Endothelial cell (in vitro differentiated cells): Measurements from ENCODE around the gene ADARB2. TPM values are rescaled to one million over a fixed set of nuclear protein-coding genes. Genes with fewer than 3 reads are reported as not detected.

Source experiments
- DNase-seq: peaks from one replicate; pipeline ENCODE4 v3.0.0; 2021; ENCODE audit warnings: low spot score
- H3K27ac Mint-ChIP-seq: one replicate; pipeline ENCODE4 v1.8.0; 2021; ENCODE audit warnings: mixed read lengths, inconsistent platforms; ENCODE audit not compliant: unreplicated experiment
- H3K27me3 Mint-ChIP-seq: one replicate; pipeline ENCODE4 v1.8.0; 2021; ENCODE audit warnings: mild to moderate bottlenecking, moderate library complexity, mixed read lengths, inconsistent platforms; ENCODE audit not compliant: unreplicated experiment
- H3K36me3 Mint-ChIP-seq: one replicate; pipeline ENCODE4 v1.8.0; 2021; ENCODE audit warnings: mild to moderate bottlenecking, low read depth, mixed read lengths, inconsistent platforms; ENCODE audit not compliant: unreplicated experiment
- H3K4me1 Mint-ChIP-seq: one replicate; pipeline ENCODE4 v1.8.0; 2021; ENCODE audit warnings: mild to moderate bottlenecking, mixed read lengths, inconsistent platforms; ENCODE audit not compliant: unreplicated experiment
- H3K4me3 Mint-ChIP-seq: one replicate; pipeline ENCODE4 v1.8.0; 2021; ENCODE audit warnings: mild to moderate bottlenecking, mixed read lengths, inconsistent platforms; ENCODE audit not compliant: unreplicated experiment
- H3K9me3 Mint-ChIP-seq: one replicate; pipeline ENCODE4 v1.8.0; 2021; ENCODE audit warnings: mixed read lengths, inconsistent platforms; ENCODE audit not compliant: unreplicated experiment
- total RNA-seq: library from RNA; stranded (reverse); fragmentation: NEBNext Ultra II Directional; extraction: Animal tissue kit (Norgen Biotek cat#: 25700); gene quantifications from one replicate; pipeline ENCODE4 v1.2.1, GENCODE V29; 2021; ENCODE audit not compliant: unreplicated experiment
- TF ChIP-seq, protein P1 (sequence below): fragments of 200-600 bp; sonication (generic); IDR thresholded peaks from one replicate; pipeline ENCODE4 v1.5.0; 2021; ENCODE audit warnings: antibody characterized with exemption; ENCODE audit not compliant: unreplicated experiment

Gene ADARB2
- total RNA-seq, 1 donor from 2014 or later = 54.9 TPM

- no peaks in the 10 kb centered on the region for H3K36me3 Mint-ChIP-seq
- peaks cover 20% of the 10 kb centered on the region for H3K4me1 Mint-ChIP-seq
- H3K27me3 Mint-ChIP-seq = peaks cover 7% of the 10 kb centered on the region
- no peak overlapping the region for H3K4me3 Mint-ChIP-seq
- DNase-seq = peak; percentile 44
- no peak overlapping the region for H3K27ac Mint-ChIP-seq
- TF ChIP-seq, protein P1, sequence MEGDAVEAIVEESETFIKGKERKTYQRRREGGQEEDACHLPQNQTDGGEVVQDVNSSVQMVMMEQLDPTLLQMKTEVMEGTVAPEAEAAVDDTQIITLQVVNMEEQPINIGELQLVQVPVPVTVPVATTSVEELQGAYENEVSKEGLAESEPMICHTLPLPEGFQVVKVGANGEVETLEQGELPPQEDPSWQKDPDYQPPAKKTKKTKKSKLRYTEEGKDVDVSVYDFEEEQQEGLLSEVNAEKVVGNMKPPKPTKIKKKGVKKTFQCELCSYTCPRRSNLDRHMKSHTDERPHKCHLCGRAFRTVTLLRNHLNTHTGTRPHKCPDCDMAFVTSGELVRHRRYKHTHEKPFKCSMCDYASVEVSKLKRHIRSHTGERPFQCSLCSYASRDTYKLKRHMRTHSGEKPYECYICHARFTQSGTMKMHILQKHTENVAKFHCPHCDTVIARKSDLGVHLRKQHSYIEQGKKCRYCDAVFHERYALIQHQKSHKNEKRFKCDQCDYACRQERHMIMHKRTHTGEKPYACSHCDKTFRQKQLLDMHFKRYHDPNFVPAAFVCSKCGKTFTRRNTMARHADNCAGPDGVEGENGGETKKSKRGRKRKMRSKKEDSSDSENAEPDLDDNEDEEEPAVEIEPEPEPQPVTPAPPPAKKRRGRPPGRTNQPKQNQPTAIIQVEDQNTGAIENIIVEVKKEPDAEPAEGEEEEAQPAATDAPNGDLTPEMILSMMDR = peak; percentile 21
- H3K9me3 Mint-ChIP-seq = no peaks in the 10 kb centered on the region
Measured at GRCh38 chr10:1297566-1298301, 439.6 kb downstream of the ADARB2 start.

- no peak for DNase-seq
- H3K27ac Mint-ChIP-seq = no peak overlapping the region
- peaks cover 7% of the 10 kb centered on the region for H3K27me3 Mint-ChIP-seq
- H3K36me3 Mint-ChIP-seq = no peaks in the 10 kb centered on the region
- H3K4me1 Mint-ChIP-seq = peaks cover 28% of the 10 kb centered on the region
- no peaks in the 10 kb centered on the region for H3K9me3 Mint-ChIP-seq
- TF ChIP-seq, protein P1 = no peak
- H3K4me3 Mint-ChIP-seq = no peak overlapping the region
Measured at GRCh38 chr10:1295756-1296480, 441.4 kb downstream of the ADARB2 start.

- TF ChIP-seq, protein P1 = no peak
- Mint-ChIP-seq H3K4me3 (peak overlapping the region; percentile 18), H3K27me3 (peaks cover 7% of the 10 kb centered on the region), H3K27ac (no peak overlapping the region), H3K36me3 (no peaks in the 10 kb centered on the region), H3K4me1 (peaks cover 28% of the 10 kb centered on the region), H3K9me3 (no peaks in the 10 kb centered on the region)
- no peak for DNase-seq
Measured at GRCh38 chr10:1294748-1295147, 442.6 kb downstream of the ADARB2 start.

GRCh38 chr10:1293636-1294435 is 443.5 kb downstream of the ADARB2 start:
- TF ChIP-seq, protein P1 = no peak
- Mint-ChIP-seq H3K36me3 (no peaks in the 10 kb centered on the region), H3K9me3 (no peaks in the 10 kb centered on the region), H3K27ac (peak overlapping the region; percentile 68), H3K4me3 (peak overlapping the region; percentile 50), H3K27me3 (peaks cover 11% of the 10 kb centered on the region), H3K4me1 (peaks cover 31% of the 10 kb centered on the region)
- no peak for DNase-seq
